ENCODE results near the gene CITED2. TPM values are rescaled to one million over a fixed set of nuclear protein-coding genes. Genes with fewer than 3 reads are reported as not detected.
A peak's percentile ranks its signal among the peaks of the same experiment; 100 is the strongest.
"Not testable (repeated sequence)": the region's sequence is repeated elsewhere in the genome, so short reads cannot be mapped to it uniquely, and the experiment has no call there.

Gene CITED2
- polyA plus RNA-seq, 1 donor = 107 TPM

GRCh38 chr6:139367810-139368351, 6.6 kb downstream of the CITED2 start:
- no peak for DNase-seq
- H3K27ac ChIP-seq (ENCODE audit: low read length) = no peak overlapping the region
- H3K36me3 ChIP-seq (ENCODE audit: control insufficient read depth, insufficient read depth, low read length) = peaks cover 2% of the 10 kb centered on the region
- H3K4me3 ChIP-seq (ENCODE audit: low read length) = no peak overlapping the region
- no CpG with 5 or more reads among the region's 8 CpGs for WGBS (ENCODE audit: insufficient coverage, low lambda C conversion rate)
- H3K27me3 ChIP-seq (ENCODE audit: control insufficient read depth, insufficient read depth, low read length) = no peaks in the 10 kb centered on the region
- peaks cover 18% of the 10 kb centered on the region for H3K4me1 ChIP-seq (ENCODE audit: control insufficient read depth, insufficient read depth, low read length)
- H3K9me3 ChIP-seq (ENCODE audit: control insufficient read depth, low read depth, low read length) = no peaks in the 10 kb centered on the region

GRCh38 chr6:139364982-139365379, 9.5 kb downstream of the CITED2 start:
- H3K4me3 ChIP-seq (ENCODE audit: low read length) = no peak overlapping the region
- 33% methylated on average over 1 of the region's 3 CpGs for WGBS (ENCODE audit: insufficient coverage, low lambda C conversion rate)
- peaks cover 13% of the 10 kb centered on the region for H3K4me1 ChIP-seq (ENCODE audit: control insufficient read depth, insufficient read depth, low read length)
- no peak overlapping the region for H3K27ac ChIP-seq (ENCODE audit: low read length)
- H3K27me3 ChIP-seq (ENCODE audit: control insufficient read depth, insufficient read depth, low read length) = no peaks in the 10 kb centered on the region
- no peak for DNase-seq
- H3K9me3 ChIP-seq (ENCODE audit: control insufficient read depth, low read depth, low read length) = no peaks in the 10 kb centered on the region
- no peaks in the 10 kb centered on the region for H3K36me3 ChIP-seq (ENCODE audit: control insufficient read depth, insufficient read depth, low read length)

- Histone ChIP-seq H3K4me1 (ENCODE audit: control insufficient read depth, insufficient read depth, low read length) (peaks cover 9% of the 10 kb centered on the region), H3K27me3 (ENCODE audit: control insufficient read depth, insufficient read depth, low read length) (no peaks in the 10 kb centered on the region), H3K9me3 (ENCODE audit: control insufficient read depth, low read depth, low read length) (no peaks in the 10 kb centered on the region), H3K27ac (ENCODE audit: low read length) (no peak overlapping the region), H3K36me3 (ENCODE audit: control insufficient read depth, insufficient read depth, low read length) (no peaks in the 10 kb centered on the region), H3K4me3 (ENCODE audit: low read length) (no peak overlapping the region)
- 56% methylated on average over 3 of the region's 4 CpGs for WGBS (ENCODE audit: insufficient coverage, low lambda C conversion rate)
- peak in 1 of 2 donors; percentile 47 for DNase-seq
Observed at GRCh38 chr6:139364302-139364981, 10.0 kb downstream of the CITED2 start.

- no CpG with 5 or more reads among the region's 5 CpGs for WGBS (ENCODE audit: insufficient coverage, low lambda C conversion rate)
- not testable (repeated sequence) for H3K4me3 ChIP-seq (ENCODE audit: low read length); H3K27me3 ChIP-seq (ENCODE audit: control insufficient read depth, insufficient read depth, low read length); H3K9me3 ChIP-seq (ENCODE audit: control insufficient read depth, low read depth, low read length); H3K4me1 ChIP-seq (ENCODE audit: control insufficient read depth, insufficient read depth, low read length); H3K27ac ChIP-seq (ENCODE audit: low read length); DNase-seq; H3K36me3 ChIP-seq (ENCODE audit: control insufficient read depth, insufficient read depth, low read length)
Observed at GRCh38 chr6:139363797-139364196, 10.7 kb downstream of the CITED2 start.

GRCh38 chr6:139363123-139363522, 11.3 kb downstream of the CITED2 start:
- no CpG with 5 or more reads among the region's 1 CpG for WGBS (ENCODE audit: insufficient coverage, low lambda C conversion rate)
- DNase-seq; H3K4me3 ChIP-seq (ENCODE audit: low read length); H3K27me3 ChIP-seq (ENCODE audit: control insufficient read depth, insufficient read depth, low read length); H3K36me3 ChIP-seq (ENCODE audit: control insufficient read depth, insufficient read depth, low read length); H3K4me1 ChIP-seq (ENCODE audit: control insufficient read depth, insufficient read depth, low read length); H3K27ac ChIP-seq (ENCODE audit: low read length); H3K9me3 ChIP-seq (ENCODE audit: control insufficient read depth, low read depth, low read length): not testable (repeated sequence)

GRCh38 chr6:139361211-139361610, 13.2 kb downstream of the CITED2 start:
- Histone ChIP-seq H3K27me3 (ENCODE audit: control insufficient read depth, insufficient read depth, low read length) (no peaks in the 10 kb centered on the region), H3K27ac (ENCODE audit: low read length) (no peak overlapping the region), H3K4me3 (ENCODE audit: low read length) (no peak overlapping the region), H3K9me3 (ENCODE audit: control insufficient read depth, low read depth, low read length) (no peaks in the 10 kb centered on the region), H3K36me3 (ENCODE audit: control insufficient read depth, insufficient read depth, low read length) (no peaks in the 10 kb centered on the region), H3K4me1 (ENCODE audit: control insufficient read depth, insufficient read depth, low read length) (no peaks in the 10 kb centered on the region)
- WGBS (ENCODE audit: insufficient coverage, low lambda C conversion rate) = no CpG with 5 or more reads among the region's 2 CpGs
- DNase-seq = no peak

- Histone ChIP-seq H3K9me3 (ENCODE audit: control insufficient read depth, low read depth, low read length) (no peaks in the 10 kb centered on the region), H3K27ac (ENCODE audit: low read length) (no peak overlapping the region), H3K27me3 (ENCODE audit: control insufficient read depth, insufficient read depth, low read length) (no peaks in the 10 kb centered on the region), H3K36me3 (ENCODE audit: control insufficient read depth, insufficient read depth, low read length) (no peaks in the 10 kb centered on the region), H3K4me3 (ENCODE audit: low read length) (no peak overlapping the region), H3K4me1 (ENCODE audit: control insufficient read depth, insufficient read depth, low read length) (no peaks in the 10 kb centered on the region)
- 20% methylated on average over 1 of the region's 2 CpGs for WGBS (ENCODE audit: insufficient coverage, low lambda C conversion rate)
- peak in 1 of 2 donors; percentile 52 for DNase-seq
Observed at GRCh38 chr6:139356924-139357323, 17.5 kb downstream of the CITED2 start.

GRCh38 chr6:139355777-139356445, 18.5 kb downstream of the CITED2 start:
- no peaks in the 10 kb centered on the region for H3K27me3 ChIP-seq (ENCODE audit: control insufficient read depth, insufficient read depth, low read length)
- no peak for DNase-seq
- no peaks in the 10 kb centered on the region for H3K9me3 ChIP-seq (ENCODE audit: control insufficient read depth, low read depth, low read length)
- no peak overlapping the region for H3K4me3 ChIP-seq (ENCODE audit: low read length)
- H3K36me3 ChIP-seq (ENCODE audit: control insufficient read depth, insufficient read depth, low read length) = no peaks in the 10 kb centered on the region
- no CpG with 5 or more reads among the region's 7 CpGs for WGBS (ENCODE audit: insufficient coverage, low lambda C conversion rate)
- H3K27ac ChIP-seq (ENCODE audit: low read length) = no peak overlapping the region
- no peaks in the 10 kb centered on the region for H3K4me1 ChIP-seq (ENCODE audit: control insufficient read depth, insufficient read depth, low read length)

GRCh38 chr6:139355172-139355571, 19.3 kb downstream of the CITED2 start:
- Histone ChIP-seq H3K4me3 (ENCODE audit: low read length) (no peak overlapping the region), H3K9me3 (ENCODE audit: control insufficient read depth, low read depth, low read length) (no peaks in the 10 kb centered on the region), H3K27ac (ENCODE audit: low read length) (no peak overlapping the region), H3K36me3 (ENCODE audit: control insufficient read depth, insufficient read depth, low read length) (no peaks in the 10 kb centered on the region), H3K4me1 (ENCODE audit: control insufficient read depth, insufficient read depth, low read length) (no peaks in the 10 kb centered on the region), H3K27me3 (ENCODE audit: control insufficient read depth, insufficient read depth, low read length) (no peaks in the 10 kb centered on the region)
- WGBS (ENCODE audit: insufficient coverage, low lambda C conversion rate) = no CpG with 5 or more reads among the region's 2 CpGs
- DNase-seq = no peak

GRCh38 chr6:139354189-139354588, 20.3 kb downstream of the CITED2 start:
- DNase-seq = no peak
- Histone ChIP-seq H3K9me3 (ENCODE audit: control insufficient read depth, low read depth, low read length) (no peaks in the 10 kb centered on the region), H3K4me3 (ENCODE audit: low read length) (no peak overlapping the region), H3K36me3 (ENCODE audit: control insufficient read depth, insufficient read depth, low read length) (no peaks in the 10 kb centered on the region), H3K27ac (ENCODE audit: low read length) (no peak overlapping the region), H3K4me1 (ENCODE audit: control insufficient read depth, insufficient read depth, low read length) (no peaks in the 10 kb centered on the region), H3K27me3 (ENCODE audit: control insufficient read depth, insufficient read depth, low read length) (no peaks in the 10 kb centered on the region)
- WGBS (ENCODE audit: insufficient coverage, low lambda C conversion rate) = no CpG with 5 or more reads among the region's 4 CpGs
